GM19025 (cell line): ENCODE data around the gene F12.
"Not testable (repeated sequence)": the region's sequence is repeated elsewhere in the genome, so short reads cannot be mapped to it uniquely, and the experiment has no call there.

Experiments used
- ATAC-seq: cut with Tn5 transposase; IDR thresholded peaks from one replicate; pipeline ENCODE4 v1.9.1; 2021; ENCODE audit warnings: mild to moderate bottlenecking, low read depth, moderate library complexity; ENCODE audit not compliant: unreplicated experiment

F12 gene

DNA sequence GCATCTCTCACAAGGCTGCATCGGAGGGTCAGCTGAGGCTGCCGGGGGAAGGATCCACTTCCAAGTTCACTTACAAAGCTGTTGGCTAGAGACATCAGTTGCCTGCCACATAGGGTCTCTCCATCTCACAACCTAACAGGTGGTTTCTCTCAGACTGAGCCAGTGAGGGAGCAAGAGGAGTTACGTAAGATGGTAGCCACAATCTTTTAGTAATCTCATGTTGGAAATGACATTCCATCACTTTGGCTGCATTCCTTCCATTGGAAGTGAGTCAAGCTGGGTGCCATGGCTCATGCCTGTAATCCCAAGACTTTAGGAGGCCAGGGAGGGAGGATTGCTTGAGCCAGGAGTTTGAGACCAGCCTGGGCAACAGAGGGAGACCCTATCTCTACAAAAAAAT lies 9.7 kb upstream of the F12 start:
- ATAC-seq = no peak

DNA sequence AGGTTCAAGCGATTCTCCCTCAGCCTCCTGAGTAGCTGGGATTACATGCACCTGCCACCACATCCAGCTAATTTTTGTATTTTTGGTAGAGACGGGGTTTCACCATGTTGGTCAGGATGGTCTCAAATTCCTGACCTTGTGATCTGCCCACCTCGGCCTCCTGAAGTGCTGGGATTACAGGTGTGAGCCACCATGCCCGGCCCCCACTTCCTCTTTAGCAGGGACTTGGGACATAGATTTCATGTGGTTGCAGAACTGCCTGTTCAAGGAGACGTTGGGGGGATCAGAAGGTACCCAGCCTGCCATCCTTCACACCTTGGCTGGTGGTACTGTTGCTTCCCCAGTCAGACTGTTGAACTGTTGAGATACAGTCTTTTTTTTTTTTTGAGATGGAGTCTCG lies 7.7 kb upstream of the F12 start:
- ATAC-seq = not testable (repeated sequence)

DNA sequence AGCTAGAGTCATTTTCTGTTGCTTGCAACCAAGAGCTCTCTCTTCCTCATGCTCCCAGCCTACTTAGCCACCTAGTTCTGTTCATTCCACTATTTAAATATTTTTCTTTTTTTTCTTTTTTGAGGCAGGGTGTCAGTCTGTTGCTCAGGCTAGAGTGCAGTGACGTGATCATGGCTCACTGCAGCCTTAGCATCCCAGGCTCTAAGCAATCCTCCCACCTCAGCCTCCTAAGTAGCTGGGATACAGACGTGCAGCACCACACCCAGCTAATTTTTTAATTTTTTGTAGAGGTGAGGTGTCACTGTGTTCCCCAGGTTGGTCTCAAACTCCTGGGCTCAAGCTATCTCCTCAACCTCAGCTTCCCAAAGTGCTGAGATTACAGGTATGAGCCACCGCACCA lies 5.1 kb upstream of the F12 start:
- ATAC-seq = no peak

DNA sequence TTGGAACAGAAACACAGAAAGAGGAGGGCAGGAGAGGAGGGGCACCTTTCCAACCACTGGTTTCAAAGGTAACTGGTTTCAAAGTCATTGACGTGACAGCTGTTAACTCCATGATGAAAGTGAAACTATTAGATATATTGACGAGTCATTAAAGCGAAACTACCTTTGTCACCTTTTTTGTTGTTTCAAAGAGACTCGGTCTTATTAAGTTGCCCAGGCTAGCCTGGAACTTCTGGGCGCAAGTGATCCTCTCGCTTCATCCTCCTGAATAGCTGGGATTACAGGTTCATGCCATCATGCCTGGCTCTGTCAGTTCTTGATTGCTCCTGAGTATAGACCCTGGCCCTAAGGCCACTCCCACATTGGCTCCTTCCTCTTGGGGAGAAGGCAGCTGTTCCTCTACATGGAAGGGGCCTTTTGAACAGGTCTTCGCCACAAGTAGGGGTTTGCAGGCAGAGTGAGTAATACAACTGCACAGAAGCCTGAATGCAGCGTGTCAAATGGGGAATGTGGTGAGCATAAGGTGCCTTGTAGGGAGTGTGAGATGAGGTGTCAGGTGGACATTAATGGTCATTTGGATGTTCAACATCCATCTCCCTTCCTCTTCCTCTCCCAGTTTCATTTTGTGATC lies 3.4 kb upstream of the F12 start:
- peak; percentile 68 for ATAC-seq

DNA sequence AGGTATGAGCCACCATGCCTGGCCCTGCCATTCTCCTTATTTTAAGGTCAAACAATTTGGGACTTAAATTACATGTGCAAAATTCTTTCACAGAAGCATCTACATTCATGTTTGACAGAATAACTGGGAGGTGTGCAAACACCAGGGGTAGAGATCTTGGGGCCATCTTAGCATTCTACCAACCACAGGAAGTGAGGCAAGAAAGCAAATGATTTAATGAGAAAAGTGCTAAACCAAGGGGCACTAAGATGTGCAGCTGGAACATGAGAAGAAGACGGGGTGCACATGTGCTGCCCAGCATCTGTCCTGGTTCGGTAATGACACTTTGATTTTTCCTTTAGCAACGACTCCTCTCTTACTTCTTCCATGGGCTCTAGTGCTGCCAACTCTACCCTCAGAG lies 1.2 kb upstream of the F12 start:
- no peak for ATAC-seq

DNA sequence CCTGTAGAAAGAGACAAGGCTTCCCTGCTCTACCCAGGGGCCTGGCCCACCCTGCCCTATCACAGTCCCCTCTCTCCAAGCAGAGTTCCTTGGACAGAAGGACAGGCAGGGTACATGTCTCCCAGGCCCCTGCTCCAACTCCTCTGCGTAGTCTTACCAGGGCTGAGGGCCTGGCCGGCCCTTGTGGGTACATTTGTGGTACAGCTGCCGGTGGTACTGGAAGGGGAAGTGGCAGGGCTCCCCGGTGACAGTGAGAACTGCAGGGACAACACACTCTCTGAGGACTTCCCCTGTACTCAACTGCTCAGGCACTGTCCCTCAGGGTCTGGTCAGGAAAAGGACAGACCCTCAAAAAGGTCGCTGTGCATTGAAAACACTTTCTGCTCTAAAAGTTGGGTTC lies 3.6 kb downstream of the F12 start:
- no peak for ATAC-seq

DNA sequence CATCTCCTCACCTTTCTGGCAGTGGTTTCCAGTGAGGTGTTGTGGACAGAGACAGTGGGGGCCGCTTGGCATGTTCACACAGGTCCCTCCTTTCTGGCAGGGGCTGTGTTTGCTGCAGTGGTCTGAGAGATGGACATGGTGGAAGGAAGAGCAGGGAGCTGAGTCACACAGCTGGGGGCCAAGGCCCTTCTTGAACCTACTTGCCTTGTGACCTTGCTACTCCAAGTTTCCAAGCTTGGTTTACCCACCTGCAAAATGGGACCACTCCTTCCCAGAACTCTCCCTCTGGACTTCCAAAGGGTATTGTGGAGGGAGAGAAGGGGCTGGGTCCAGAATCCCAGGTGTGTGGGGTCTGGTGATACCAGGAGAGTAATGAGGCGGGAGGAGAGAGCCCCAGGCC lies 4.1 kb downstream of the F12 start:
- no peak for ATAC-seq

DNA sequence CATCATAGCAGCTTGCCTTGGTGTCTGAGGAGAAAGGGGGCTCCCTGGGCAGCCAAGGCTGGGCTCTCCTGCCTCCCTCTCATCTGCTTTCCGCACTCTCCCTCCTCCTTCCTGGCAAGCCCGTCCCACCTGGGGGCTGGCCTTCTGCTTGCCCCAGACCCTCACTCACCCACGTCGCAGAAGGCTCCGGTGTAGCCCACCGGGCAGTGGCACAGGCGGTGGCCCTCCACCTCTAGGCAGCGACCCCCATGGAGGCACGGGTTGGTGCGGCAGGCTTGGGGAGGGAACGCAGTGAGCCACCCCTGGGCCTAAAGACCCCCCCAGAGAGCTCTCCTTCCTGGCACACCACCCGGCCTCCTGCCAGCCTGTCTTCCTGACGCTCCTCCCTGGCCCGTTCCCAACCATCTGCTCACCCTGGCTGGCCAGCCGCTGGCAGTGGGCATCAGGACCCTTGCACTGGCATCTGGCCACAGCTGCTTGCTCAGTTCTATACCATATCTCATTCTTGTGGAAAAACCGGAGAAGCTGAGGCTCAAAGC lies 4.7 kb downstream of the F12 start:
- no peak for ATAC-seq

DNA sequence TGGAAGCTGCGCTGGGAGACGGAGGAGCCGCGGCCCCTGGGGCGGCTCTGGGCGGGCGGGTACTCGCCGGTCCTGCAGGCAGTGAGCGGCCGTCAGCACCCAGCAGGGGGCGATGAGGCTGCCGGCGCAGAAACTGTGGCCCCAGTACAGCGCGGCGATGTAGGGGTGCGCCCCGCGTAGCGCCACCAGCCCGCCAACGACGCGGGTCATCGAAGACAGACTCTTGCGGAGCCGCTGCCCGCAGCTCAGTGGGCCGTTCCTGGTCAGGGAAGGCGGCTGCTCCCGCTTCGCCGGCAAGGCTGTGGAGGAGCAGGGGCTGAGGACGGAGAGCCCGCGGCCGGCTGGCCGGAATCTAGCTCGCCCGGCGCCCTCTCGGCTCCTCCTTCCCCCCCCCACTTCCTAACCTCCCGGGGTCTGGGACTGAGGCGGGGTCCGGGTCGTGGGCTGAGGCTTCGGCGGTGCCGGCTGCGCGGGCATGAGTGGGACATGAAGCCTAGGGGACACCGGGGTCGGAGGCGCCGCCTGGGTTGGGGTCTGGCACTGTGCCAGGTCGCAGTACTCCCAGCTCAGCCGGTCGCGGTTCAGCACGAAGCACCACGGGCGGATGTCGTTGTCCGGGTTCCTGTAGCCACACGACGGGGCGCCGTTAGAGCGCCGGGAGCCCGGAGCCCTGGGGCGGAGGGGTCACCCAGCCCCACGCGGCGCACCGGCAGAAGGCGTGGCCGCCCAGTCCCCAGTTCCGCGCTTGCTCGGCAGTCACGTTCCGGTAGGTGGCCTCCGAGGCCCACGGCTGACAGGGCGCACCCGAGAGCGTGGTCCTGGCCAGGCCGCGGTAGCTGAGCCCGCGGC lies 5.3 kb downstream of the F12 start:
- peak; percentile 71 for ATAC-seq

DNA sequence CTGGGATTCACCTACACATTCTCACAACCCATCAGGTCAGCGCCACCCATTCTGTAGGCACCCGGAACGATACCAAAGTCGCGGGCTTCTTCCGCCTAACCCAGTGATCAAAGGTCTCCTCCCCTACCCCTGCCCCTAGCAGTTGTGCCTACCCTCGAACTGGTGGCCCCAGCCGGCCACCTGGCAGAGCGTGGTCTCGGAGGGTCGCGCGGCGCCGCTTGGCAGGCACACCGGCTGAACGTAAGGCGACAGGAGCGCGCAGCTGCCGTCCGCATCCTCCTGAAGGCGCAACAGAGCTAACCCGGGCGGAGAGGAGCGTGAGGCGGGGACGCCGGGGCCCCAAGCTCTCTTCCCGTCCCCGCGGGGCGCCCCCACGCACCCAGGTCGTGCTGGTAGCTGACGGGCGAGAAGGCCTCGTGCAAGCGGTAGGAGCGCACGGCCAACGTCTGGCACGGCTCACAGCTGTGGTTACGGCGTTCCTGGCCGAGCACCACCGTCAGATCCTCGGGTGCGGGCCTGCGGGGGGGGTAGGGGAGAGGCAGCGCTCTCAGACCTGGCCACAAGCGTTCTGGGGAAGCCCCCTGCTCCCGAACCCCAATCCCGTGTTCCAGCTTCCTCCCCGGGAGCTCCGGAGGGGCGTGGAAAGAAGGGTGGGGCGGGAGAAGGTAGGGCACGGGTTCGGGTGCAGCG lies 6.1 kb downstream of the F12 start:
- ATAC-seq = peak; percentile 14

DNA sequence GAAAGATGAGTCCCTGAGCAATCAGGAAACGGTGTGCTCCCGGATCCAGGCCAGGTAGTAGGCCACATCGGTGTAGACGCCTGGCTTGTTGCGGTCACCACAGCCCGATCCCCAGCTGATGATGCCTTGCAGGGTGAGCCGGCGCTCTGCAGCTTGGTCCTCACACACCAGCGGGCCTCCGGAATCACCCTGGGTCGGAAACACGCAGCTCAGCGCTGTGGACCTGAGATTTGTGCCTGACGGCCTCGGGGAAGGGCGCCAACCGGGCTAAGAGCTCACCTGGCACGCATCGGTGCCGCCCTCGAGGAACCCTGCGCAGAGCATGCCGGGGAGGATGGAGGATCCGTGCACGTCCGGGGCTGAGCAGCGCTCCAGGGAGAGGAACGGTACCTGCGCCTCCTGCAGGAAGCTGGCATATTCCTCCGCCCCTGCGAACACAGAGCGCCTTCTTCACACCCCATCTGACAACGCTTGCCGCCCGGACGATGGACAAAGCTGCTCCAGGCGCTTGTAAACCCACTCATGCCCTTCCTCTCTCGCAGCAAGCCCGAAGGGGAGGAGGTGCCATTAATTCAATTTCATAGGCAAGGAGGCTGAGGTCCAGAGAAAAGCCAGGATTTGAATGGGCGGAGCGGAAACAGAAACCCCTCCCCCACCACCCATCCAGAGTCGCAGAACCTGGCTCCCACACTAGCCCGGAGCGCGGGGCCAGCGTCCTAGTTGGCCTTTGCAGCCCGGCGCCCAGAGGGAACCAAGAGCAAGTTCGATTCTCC lies 6.9 kb downstream of the F12 start:
- ATAC-seq = no peak

DNA sequence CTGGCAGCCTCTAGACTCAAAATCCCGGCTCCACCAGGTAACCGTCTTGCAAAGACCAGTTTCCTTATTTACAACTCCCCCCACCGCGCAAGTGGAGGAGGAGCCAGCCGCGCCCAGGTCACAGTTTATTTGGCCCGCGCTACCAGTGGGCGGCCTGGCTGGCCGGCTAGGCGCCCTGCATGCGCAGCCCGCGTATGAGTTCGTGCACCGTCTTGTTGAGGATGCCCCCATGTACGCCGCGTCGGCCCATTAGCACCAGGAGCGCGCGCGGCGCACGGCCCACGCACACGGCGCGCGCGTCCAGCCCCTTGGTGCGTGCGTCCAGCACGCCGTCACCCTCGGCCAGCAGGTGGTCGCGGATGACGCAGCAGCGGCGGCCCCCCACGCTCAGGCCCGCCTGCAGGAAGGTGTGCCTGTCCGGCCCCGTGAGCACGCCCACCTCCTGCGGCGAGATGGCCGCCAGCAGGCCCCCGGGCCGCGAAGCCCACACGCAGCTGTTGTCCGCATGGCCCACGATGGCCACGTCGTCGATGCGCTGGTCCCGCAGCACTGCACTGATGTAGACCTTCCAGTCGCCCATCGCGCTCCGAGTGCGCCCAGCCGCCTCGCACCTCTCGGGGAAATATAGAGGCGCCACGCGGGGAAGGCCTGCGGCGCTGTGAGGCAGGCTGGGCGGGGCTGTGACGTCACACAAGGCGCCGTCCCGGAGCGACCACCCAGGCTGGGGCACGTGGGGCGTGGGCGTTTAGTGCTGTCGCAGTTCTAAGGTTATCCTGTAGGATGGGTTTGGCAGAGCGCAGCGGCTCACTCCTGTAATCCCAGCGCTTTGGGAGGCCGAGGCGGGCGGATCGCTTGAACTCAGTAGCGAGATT lies 9.1 kb downstream of the F12 start, which contains the start of gene PFN3:
Gene PFN3, minus strand, starts transcription at position 665 of the 872 bp plus-strand sequence. Its CDS starts 85 bp downstream, at position 580.
- no peak for ATAC-seq

DNA sequence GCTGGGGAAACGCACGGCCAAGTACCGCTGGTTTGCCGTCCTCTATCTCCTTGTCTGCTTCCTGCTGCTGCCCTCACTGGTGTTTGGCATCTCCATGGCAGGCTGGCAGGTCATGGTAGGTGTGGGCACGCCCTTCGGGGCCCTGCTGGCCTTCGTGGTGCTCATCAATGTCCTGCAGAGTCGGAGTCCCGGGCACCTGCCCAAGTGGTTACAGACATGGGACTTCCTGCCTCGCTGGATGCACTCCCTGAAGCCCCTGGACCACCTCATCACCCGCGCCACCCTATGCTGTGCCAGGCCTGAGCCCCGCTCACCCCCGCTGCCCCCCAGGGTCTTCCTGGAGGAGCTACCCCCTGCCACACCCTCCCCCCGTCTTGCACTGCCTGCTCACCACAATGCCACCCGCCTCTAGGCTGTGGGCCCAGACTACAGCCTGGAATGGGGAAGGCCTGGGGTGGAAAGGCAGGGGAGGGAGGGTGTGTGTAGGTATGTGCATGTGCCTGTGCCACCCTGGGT lies 11.4 kb downstream of the F12 start:
- ATAC-seq = no peak

DNA sequence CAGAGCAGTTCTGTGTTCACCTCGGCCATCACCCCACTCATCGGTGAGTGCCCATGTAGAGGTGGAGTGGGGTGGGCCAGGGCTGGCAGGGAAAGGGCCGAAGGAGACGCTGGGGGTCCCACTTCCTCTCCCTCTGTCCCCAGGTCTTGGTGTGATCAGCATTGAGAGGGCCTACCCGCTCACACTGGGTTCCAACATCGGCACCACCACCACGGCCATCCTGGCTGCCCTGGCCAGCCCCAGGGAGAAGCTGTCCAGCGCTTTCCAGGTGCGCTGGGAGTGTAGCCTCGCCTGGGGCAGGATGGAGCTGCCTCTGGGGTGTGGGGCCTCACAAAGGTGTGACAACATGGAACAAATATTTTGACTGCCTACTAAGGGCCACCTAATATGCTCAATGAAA lies 12.6 kb downstream of the F12 start:
- ATAC-seq = no peak

DNA sequence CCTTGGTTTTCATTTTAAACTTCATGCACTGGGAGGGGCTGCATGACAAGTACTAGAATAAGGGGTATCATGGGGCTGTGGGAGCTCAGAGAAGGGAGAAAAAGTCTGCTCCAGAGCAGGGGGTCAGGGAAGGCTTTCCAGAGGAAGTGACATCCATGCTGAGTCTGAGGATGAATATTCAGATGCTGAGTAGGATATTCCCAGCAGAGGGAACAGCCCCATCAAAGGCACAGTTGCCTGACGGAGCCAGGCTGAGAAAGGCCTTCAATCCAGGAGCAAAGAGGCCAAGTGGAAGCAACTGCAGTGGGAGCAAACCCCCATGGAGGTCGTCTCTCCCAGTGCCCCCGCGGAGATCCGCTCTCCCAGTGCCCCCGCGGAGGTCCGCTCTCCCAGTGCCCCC lies 13.3 kb downstream of the F12 start:
- no peak for ATAC-seq

DNA sequence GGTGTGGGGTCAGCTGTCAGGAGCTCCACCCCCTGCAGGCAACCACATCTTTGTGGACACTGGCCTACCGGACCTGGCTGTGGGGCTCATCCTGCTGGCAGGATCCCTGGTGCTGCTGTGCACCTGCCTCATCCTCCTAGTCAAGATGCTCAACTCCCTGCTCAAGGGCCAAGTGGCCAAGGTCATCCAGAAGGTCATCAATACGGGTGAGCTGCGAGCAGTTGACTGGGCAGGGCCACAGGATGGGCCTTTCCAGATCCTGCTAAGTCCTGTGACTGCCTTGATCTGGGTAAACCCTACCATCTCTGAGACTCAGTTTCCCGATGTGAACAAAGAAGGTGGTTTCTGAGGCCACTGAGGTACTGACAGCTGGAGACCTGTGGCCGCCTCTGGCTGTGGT lies 15.4 kb downstream of the F12 start:
- ATAC-seq = no peak

DNA sequence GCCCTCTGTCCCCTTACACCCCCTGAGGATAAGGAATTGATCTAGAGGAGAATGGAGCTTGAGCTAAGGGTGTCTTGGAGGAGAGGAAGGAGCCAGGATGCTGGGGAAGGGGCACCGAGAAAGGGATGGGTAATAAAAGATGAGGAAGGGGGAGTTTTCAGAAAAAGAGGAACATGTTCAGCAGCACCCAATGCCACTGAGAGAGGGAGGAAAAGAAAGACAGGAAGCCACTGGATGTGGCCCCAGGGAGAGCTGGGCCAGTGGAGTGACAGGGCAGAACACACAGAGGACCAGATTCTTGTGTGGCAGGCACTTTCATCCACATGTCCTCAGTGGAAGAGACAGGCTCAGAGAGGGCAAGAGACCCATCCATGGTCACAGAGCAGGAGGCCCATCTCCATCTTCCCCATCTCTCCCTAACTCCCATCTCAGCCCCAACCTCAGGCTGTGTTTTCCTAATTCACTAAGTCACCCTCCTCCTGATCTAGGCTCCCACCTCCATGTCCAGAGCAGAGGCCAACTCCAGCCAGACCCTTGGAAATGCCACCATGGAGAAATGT lies 16.1 kb downstream of the F12 start:
- ATAC-seq = no peak

DNA sequence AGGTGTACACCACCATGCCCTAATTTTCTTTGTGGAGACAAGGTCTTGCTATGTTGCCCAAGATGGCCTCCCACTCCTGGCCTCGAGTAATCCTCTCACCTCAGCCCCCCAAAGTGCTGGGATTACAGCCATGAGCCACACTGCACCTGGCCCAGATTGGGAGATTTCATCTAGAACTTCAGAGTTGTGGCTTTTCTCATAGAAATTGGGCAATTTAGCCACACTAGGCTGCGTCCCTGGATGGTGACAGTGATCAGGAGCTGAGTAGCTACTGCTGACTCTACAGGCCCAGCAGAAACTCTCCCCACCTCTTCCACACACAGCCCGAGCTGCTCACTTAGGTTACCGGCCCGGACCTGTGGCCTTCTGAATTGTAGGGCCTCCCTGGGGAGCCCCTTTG lies 16.6 kb downstream of the F12 start:
- ATAC-seq = no peak
